Measurements from ENCODE around the gene NUFIP2.

DNA sequence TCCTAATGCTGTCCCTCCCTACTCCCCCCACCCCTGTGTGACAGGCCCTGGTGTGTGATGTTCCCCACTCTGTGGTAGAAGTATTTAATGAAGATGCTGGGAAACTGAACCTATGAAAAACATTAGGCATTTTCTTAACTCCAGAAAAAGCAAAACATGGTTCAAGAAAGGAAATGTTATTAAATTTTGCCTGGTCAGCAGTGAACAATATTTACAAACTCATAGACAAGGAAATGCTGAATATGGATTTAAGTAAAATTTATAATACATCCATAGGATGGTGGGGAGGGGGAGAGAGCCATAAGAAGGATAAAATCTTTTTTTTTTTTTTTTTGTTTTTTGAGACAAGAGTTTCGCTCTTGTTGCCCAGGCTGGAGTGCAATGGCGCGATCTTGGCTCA lies 58.0 kb downstream of the NUFIP2 start:
- TF ChIP-seq, protein P1, sequence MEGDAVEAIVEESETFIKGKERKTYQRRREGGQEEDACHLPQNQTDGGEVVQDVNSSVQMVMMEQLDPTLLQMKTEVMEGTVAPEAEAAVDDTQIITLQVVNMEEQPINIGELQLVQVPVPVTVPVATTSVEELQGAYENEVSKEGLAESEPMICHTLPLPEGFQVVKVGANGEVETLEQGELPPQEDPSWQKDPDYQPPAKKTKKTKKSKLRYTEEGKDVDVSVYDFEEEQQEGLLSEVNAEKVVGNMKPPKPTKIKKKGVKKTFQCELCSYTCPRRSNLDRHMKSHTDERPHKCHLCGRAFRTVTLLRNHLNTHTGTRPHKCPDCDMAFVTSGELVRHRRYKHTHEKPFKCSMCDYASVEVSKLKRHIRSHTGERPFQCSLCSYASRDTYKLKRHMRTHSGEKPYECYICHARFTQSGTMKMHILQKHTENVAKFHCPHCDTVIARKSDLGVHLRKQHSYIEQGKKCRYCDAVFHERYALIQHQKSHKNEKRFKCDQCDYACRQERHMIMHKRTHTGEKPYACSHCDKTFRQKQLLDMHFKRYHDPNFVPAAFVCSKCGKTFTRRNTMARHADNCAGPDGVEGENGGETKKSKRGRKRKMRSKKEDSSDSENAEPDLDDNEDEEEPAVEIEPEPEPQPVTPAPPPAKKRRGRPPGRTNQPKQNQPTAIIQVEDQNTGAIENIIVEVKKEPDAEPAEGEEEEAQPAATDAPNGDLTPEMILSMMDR (conservative IDR thresholded peaks at IDR 0.05 in 1 of 2, IDR thresholded peaks at IDR 0.05 in 1 of 2; ENCODE audit: extremely low read depth in 1 of 2, insufficient read depth in 1 of 2, low read depth in 1 of 2, low read length in 2 of 2) = no peak
- no peak for TF ChIP-seq EZH2 (IDR thresholded peaks at IDR 0.05; ENCODE audit: borderline replicate concordance, low read length)

Data from mammary epithelial cell (primary cell).